ENCODE data around the gene CERS6.
A peak's percentile ranks its signal among the peaks of the same experiment; 100 is the strongest.

The CERS6 gene

GRCh38 chr2:168772704-168773103 lies 316.6 kb downstream of the CERS6 start:
- Histone ChIP-seq H3K9me3 (no peaks in the 10 kb centered on the region), H3K27me3 (no peaks in the 10 kb centered on the region), H3K4me3 (ENCODE audit: low read depth, low read length) (no peak overlapping the region), H3K36me3 (no peaks in the 10 kb centered on the region), H3K4me1 (no peaks in the 10 kb centered on the region)
- TF ChIP-seq, protein P1, sequence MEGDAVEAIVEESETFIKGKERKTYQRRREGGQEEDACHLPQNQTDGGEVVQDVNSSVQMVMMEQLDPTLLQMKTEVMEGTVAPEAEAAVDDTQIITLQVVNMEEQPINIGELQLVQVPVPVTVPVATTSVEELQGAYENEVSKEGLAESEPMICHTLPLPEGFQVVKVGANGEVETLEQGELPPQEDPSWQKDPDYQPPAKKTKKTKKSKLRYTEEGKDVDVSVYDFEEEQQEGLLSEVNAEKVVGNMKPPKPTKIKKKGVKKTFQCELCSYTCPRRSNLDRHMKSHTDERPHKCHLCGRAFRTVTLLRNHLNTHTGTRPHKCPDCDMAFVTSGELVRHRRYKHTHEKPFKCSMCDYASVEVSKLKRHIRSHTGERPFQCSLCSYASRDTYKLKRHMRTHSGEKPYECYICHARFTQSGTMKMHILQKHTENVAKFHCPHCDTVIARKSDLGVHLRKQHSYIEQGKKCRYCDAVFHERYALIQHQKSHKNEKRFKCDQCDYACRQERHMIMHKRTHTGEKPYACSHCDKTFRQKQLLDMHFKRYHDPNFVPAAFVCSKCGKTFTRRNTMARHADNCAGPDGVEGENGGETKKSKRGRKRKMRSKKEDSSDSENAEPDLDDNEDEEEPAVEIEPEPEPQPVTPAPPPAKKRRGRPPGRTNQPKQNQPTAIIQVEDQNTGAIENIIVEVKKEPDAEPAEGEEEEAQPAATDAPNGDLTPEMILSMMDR (IDR thresholded peaks at IDR 0.05; ENCODE audit: low read depth, low read length): no peak
- DNase-seq: no peak

- no peaks in the 10 kb centered on the region for H3K27me3 ChIP-seq
- no peaks in the 10 kb centered on the region for H3K9me3 ChIP-seq
- DNase-seq: no peak
- TF ChIP-seq, protein P1 (IDR thresholded peaks at IDR 0.05; ENCODE audit: low read depth, low read length): no peak
- H3K36me3 ChIP-seq: no peaks in the 10 kb centered on the region
- H3K4me1 ChIP-seq: no peaks in the 10 kb centered on the region
- H3K4me3 ChIP-seq (ENCODE audit: low read depth, low read length): no peak overlapping the region
Observed at GRCh38 chr2:168773128-168773527, 317.1 kb downstream of the CERS6 start.

DNA sequence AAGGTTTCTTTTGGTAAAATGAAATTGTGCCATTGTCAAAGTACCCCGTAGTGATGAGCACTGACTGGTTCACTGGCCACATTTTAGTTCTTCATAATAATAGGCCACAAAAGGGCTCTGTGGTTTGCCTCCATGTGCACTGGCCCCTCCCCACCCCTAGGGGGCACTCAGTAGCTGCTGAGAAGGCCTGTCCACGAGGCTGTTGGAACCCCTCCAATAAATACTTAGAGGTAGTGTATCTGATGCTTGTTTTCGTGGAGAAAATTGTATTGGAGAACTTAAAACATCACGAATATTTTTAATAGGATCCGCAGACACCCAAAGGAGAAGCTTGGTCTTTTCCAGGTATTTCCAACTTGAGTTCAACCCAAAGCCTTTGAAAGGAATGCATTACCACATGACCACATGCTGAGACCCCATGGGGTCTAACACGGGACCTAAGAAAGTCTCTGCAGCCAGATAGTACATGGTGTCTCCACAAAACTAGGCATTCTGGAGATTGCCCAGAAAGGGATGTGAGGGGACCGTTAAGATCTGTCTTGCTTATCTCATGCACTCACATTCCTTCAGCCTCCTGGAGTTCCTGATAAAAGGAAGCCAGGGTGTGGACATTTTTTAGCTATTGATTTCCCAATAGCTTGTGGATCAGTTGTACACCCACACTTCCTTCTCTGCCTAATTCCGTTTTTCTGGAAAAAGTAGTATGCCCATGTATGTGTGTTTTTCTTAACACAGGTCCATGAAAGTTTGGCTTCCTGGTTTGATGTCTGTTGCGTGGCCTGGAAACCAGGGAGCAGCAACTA lies 317.8 kb downstream of the CERS6 start:
- Histone ChIP-seq H3K4me3 (ENCODE audit: low read depth, low read length) (no peak overlapping the region), H3K9me3 (no peaks in the 10 kb centered on the region), H3K27me3 (no peaks in the 10 kb centered on the region), H3K36me3 (no peaks in the 10 kb centered on the region), H3K4me1 (no peaks in the 10 kb centered on the region)
- TF ChIP-seq, protein P1 (IDR thresholded peaks at IDR 0.05; ENCODE audit: low read depth, low read length): peak; percentile 85
- DNase-seq: peak; percentile 66

GRCh38 chr2:168775837-168776236 lies 319.8 kb downstream of the CERS6 start:
- Histone ChIP-seq H3K4me3 (ENCODE audit: low read depth, low read length) (no peak overlapping the region), H3K27me3 (no peaks in the 10 kb centered on the region), H3K36me3 (no peaks in the 10 kb centered on the region), H3K9me3 (no peaks in the 10 kb centered on the region), H3K4me1 (no peaks in the 10 kb centered on the region)
- DNase-seq: no peak
- TF ChIP-seq, protein P1 (IDR thresholded peaks at IDR 0.05; ENCODE audit: low read depth, low read length): no peak

DNA sequence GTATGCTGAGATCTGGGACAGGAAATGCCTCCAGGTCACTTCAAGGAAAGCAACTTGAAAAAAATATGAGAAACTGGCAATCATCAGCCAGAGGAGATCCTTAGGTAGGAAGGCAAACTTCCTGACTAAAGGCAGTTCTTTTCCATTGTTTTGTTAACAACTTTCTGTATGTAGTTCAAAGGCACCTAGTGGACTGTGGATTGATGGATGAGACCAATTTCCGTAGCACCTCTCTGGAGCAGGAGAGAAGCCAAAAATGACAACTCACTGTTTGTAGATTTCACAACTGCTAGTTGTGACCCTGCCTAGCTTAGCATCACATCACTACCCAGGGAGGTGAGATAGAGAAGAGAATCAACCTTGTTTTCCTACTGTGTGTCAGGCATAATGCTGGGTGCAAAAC lies 324.6 kb downstream of the CERS6 start:
- no peak overlapping the region for H3K4me3 ChIP-seq (ENCODE audit: low read depth, low read length)

More for the DNA sequence above, 324.6 kb downstream of the CERS6 start:
- Histone ChIP-seq H3K9me3 (no peaks in the 10 kb centered on the region), H3K27me3 (no peaks in the 10 kb centered on the region), H3K36me3 (no peaks in the 10 kb centered on the region), H3K4me1 (no peaks in the 10 kb centered on the region)
- DNase-seq: no peak
- TF ChIP-seq, protein P1 (IDR thresholded peaks at IDR 0.05; ENCODE audit: low read depth, low read length): no peak

Measured in BE2C (cell line).